DND-41 (cell line): Measurements from ENCODE around the gene CLUH.

Experiments
- ATAC-seq: fragments of 200-7000 bp; cut with Tn5 transposase; 3 replicates; pipeline ENCODE4 v1.9.1; 2021; ENCODE audit warnings: low read depth; ENCODE audit not compliant: insufficient read depth
- DNase-seq: peaks from one replicate; pipeline ENCODE4 v3.0.0-alpha.2; 2020
- H2AFZ ChIP-seq: 2 replicates; pipeline ENCODE4 v1.6.0; 2012; ENCODE audit warnings: low read depth, low read length
- H3K27ac ChIP-seq: 2 replicates; pipeline ENCODE4 v1.5.1; 2012; ENCODE audit warnings: low read length, inconsistent platforms
- H3K27me3 ChIP-seq: fragments of 200-600 bp; sonication (generic); 2 replicates; pipeline ENCODE4 v1.6.0; 2012; ENCODE audit warnings: low read length, mild to moderate bottlenecking, inconsistent platforms; ENCODE audit not compliant: insufficient read depth, poor library complexity
- H3K36me3 ChIP-seq: 2 replicates; pipeline ENCODE4 v1.5.1; 2012; ENCODE audit warnings: low read length, inconsistent platforms; ENCODE audit not compliant: insufficient read depth
- H3K4me1 ChIP-seq: 2 replicates; pipeline ENCODE4 v1.5.1; 2012; ENCODE audit warnings: mild to moderate bottlenecking, low read length; ENCODE audit not compliant: insufficient read depth
- H3K4me2 ChIP-seq: 2 replicates; pipeline ENCODE4 v1.6.0; 2012; ENCODE audit warnings: mild to moderate bottlenecking, moderate library complexity, low read length, inconsistent platforms; ENCODE audit not compliant: insufficient read depth
- H3K4me3 ChIP-seq, 2 experiments: fragments of 200-600 bp in 1 of 2; shearing (Covaris generic) in 1 of 2; 2 replicates each; pipeline ENCODE4 v1.5.1; 2012 to 2016; ENCODE audit warnings: inconsistent platforms in 2 of 2, low read length in 2 of 2, mild to moderate bottlenecking in 2 of 2, low read depth in 1 of 2, moderate library complexity in 1 of 2
- H3K79me2 ChIP-seq: 2 replicates; pipeline ENCODE4 v1.6.0; 2012; ENCODE audit warnings: low read length, inconsistent platforms; ENCODE audit not compliant: insufficient read depth
- H3K9ac ChIP-seq: 2 replicates; pipeline ENCODE4 v1.6.0; 2012; ENCODE audit warnings: low read depth, mild to moderate bottlenecking, inconsistent platforms, low read length, moderate library complexity
- H3K9me3 ChIP-seq: 2 replicates; pipeline ENCODE4 v1.5.1; 2012; ENCODE audit warnings: low read length, moderate library complexity, mild to moderate bottlenecking, inconsistent platforms; ENCODE audit not compliant: insufficient read depth, severe bottlenecking
- H4K20me1 ChIP-seq: 2 replicates; pipeline ENCODE4 v1.6.0; 2012; ENCODE audit warnings: low read length; ENCODE audit not compliant: insufficient read depth
- EZH2 ChIP-seq: IDR thresholded peaks from 3 replicates; pipeline ENCODE4 v1.6.1; 2012; ENCODE audit warnings: borderline replicate concordance, low read depth, mild to moderate bottlenecking, moderate library complexity, low read length, inconsistent platforms; ENCODE audit not compliant: severe bottlenecking
- TF ChIP-seq, protein P1 (sequence below): IDR thresholded peaks from 2 replicates; pipeline ENCODE4 v1.5.1; 2012; ENCODE audit warnings: borderline replicate concordance, low read length, moderate library complexity, mild to moderate bottlenecking; ENCODE audit not compliant: poor library complexity, severe bottlenecking; ENCODE audit errors: extremely low read depth

The CLUH gene

GRCh38 chr17:2718150-2718938 is 6.8 kb upstream of the CLUH start:
- Histone ChIP-seq H3K27me3 (no peaks in the 10 kb centered on the region), H3K4me2 (no peak overlapping the region), H4K20me1 (no peaks in the 10 kb centered on the region), H3K79me2 (no peaks in the 10 kb centered on the region), H3K9ac (no peak overlapping the region), H3K36me3 (no peaks in the 10 kb centered on the region), H3K4me1 (0 out of 2 replicates have a peak, but pooled peaks cover 5% of the 10 kb centered on the region), H2AFZ (no peak overlapping the region), H3K9me3 (no peaks in the 10 kb centered on the region), H3K4me3 (no peak overlapping the region), H3K27ac (no peak overlapping the region)
- DNase-seq (no peak), ATAC-seq (no peak)
- TF ChIP-seq, protein P1, sequence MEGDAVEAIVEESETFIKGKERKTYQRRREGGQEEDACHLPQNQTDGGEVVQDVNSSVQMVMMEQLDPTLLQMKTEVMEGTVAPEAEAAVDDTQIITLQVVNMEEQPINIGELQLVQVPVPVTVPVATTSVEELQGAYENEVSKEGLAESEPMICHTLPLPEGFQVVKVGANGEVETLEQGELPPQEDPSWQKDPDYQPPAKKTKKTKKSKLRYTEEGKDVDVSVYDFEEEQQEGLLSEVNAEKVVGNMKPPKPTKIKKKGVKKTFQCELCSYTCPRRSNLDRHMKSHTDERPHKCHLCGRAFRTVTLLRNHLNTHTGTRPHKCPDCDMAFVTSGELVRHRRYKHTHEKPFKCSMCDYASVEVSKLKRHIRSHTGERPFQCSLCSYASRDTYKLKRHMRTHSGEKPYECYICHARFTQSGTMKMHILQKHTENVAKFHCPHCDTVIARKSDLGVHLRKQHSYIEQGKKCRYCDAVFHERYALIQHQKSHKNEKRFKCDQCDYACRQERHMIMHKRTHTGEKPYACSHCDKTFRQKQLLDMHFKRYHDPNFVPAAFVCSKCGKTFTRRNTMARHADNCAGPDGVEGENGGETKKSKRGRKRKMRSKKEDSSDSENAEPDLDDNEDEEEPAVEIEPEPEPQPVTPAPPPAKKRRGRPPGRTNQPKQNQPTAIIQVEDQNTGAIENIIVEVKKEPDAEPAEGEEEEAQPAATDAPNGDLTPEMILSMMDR, result no peak
- TF ChIP-seq EZH2, result no peak

- no peak overlapping the region for H3K4me2 ChIP-seq
- H3K9me3 ChIP-seq, result no peaks in the 10 kb centered on the region
- no peaks in the 10 kb centered on the region for H4K20me1 ChIP-seq
- peaks cover 13% of the 10 kb centered on the region for H3K79me2 ChIP-seq
- H3K27me3 ChIP-seq, result no peaks in the 10 kb centered on the region
- H3K4me1 ChIP-seq, result peaks cover 17% of the 10 kb centered on the region
- no peak overlapping the region for H3K27ac ChIP-seq
- ATAC-seq, result no peak
- TF ChIP-seq, protein P1, result no peak
- no peak for TF ChIP-seq EZH2
- no peak overlapping the region for H2AFZ ChIP-seq
- no peak for DNase-seq
- H3K4me3 ChIP-seq, result no peak overlapping the region
- no peak overlapping the region for H3K9ac ChIP-seq
- H3K36me3 ChIP-seq, result no peaks in the 10 kb centered on the region; the same call in 1 of the 2 replicates
These were observed 5.1 kb upstream of the CLUH start for GRCh38 chr17:2716649-2717048.

DNA sequence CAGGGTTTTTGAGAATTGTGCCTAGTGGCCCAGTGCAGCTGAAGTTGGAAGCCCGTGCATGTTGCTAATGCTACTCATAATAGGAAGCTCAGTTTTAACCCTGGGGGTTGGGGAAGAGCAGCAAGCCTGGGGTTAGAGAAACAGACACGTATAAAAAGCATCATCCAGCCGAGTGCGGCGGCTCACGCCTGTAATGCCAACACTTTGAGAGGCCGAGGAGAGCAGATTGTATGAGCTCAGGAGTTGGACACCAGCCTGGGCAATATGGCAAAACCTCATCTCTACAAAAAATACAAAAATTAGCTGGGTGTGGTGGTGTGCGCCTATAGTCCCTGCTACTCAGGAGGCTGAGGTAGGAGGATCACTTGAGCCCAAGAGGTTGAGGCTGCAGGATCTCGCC is 2.3 kb upstream of the CLUH start:
- Histone ChIP-seq H3K27me3 (no peaks in the 10 kb centered on the region), H3K79me2 (peaks cover 40% of the 10 kb centered on the region), H2AFZ (no peak overlapping the region), H3K4me3 (no peak overlapping the region), H3K36me3 (no peaks in the 10 kb centered on the region; the same call in 1 of the 2 replicates), H3K4me2 (no peak overlapping the region), H3K9me3 (no peaks in the 10 kb centered on the region), H3K9ac (no peak overlapping the region), H3K4me1 (peaks cover 40% of the 10 kb centered on the region), H3K27ac (no peak overlapping the region), H4K20me1 (peaks cover 23% of the 10 kb centered on the region)
- DNase-seq (no peak), ATAC-seq (no peak)
- TF ChIP-seq, protein P1, result no peak
- no peak for TF ChIP-seq EZH2
